NK-92 treated with Interleukin-12 subunit alpha and Interleukin-12 subunit beta, amount 100 ng/mL, for 24 hours (cell line): ENCODE results near the gene ITPKC.
"Not testable (repeated sequence)": the region's sequence is repeated elsewhere in the genome, so short reads cannot be mapped to it uniquely, and the experiment has no call there.

Source experiments
- DNase-seq: peaks from one replicate; lab custom pipeline; 2025; lab: John Stamatoyannopoulos, UW

The ITPKC gene

DNA sequence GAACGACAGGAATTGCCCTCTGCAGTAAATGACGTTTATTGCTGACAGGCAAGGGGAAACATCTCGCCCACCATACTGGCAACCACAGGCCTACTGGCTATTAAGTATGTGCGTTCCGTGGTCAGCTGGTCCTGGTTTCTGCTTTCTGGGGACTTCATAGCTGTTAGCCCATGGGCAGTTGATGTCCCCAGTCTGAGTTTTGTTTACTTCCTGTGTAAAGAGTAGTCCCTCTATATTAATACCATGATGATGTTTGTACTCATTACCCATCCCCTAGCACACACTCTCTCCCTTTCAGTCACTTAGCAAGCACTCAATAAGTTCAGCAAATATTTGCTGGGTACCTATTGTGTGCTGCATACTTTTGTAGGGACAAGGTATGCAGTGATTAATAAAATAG lies 52.0 kb downstream of the ITPKC start:
- no peak for DNase-seq

DNA sequence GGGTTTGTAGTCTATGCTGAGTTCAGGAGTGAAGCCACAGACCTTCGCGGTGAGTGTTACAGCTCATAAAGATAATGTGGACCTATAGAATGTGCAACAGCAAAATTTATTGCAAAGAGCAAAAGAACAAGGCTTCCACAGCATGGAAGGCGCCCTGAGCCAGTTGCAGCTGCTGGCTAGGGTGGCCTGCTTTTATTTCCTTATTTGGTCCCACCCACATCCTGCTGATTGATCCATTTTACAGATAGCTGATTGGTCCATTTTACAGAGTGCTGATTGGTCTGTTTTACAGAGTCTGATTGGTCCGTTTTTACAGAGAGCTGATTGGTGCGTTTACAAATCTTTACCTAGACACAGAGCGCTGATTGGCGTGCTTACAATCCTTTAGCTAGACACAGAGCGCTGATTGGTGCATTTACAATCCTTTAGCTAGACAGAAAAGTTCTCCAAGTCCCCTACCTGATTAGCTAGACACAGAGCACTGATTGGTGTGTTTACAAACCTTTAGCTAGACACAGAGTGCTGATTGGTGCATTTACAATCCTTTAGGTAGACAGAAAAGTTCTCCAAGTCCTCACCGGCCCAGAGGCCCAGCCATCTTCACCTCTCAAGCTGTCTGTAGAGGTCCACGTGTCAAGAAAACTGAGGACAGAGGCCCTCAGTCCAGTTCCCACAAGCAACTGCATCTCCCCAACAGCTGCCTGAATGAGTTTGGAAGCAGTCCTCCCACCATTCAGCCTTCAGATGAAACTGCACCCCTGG lies 54.4 kb downstream of the ITPKC start:
- DNase-seq = not testable (repeated sequence)

DNA sequence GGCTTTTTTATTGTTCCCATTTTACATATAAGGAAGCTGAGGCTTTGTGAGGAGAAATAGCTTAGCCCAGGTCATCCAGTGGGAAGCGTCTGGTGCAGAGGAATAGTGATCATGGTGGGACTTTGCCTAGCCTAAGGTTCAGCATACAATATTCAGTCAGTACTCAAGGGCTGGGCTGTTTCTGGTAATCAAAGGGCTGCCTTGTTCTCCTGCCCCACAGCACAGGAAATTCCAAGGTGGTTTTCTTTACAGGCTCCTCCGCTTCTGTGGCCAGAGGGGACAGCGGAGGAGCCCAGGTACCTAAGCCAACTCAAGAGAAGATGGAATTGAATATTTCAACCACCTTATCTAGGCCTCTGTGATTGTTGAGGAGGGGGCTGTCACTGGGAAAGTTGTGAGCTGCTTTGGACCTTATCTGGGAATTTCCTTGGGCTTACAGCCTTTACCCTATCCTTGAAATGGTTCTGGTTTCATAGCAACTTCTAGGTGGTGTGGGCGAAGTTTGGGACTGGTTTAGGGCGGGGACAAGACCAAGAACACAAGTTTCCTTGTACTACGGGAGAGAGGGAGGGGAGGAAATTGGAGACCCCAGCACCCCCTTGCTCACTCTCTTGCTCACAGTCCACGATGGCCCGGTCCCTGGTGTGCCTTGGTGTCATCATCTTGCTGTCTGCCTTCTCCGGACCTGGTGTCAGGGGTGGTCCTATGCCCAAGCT lies 58.2 kb downstream of the ITPKC start, which contains the start of gene MIA:
Gene MIA (plus strand): TSS at position 606 of the 716 bp plus-strand sequence. CDS start 22 bp downstream, at position 628.
- DNase-seq = no peak

DNA sequence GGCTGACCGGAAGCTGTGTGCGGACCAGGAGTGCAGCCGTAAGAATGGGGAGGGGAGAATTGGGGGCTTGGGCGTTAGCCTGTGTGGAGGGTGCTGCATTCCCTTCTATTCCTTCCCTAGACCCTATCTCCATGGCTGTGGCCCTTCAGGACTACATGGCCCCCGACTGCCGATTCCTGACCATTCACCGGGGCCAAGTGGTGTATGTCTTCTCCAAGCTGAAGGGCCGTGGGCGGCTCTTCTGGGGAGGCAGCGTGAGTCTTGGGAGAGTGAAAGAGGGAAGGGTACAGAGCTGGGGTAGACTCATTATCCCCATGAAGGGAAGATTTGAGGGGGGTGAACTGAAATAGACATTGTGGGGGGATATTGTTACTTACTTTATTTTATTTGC lies 58.7 kb downstream of the ITPKC start:
- no peak for DNase-seq

DNA sequence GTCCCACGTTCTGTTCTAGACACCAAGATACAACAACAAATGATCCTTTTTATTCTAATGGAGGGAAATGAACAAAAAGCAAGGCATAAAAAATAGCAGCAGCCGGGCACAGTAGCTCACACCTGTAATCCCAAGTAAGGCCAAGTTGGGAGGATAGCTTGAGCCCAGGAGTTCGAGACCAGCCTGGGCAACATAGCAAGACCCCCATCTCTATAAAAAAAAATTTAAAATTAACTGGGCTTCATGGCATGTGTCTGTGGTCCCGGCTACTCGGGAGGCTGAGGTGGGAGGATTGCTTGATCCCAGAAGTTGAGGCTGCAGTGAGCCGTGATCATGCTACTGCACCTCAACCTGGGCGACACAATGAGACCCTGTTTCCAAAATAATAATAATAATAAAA lies 59.5 kb downstream of the ITPKC start:
- no peak for DNase-seq

DNA sequence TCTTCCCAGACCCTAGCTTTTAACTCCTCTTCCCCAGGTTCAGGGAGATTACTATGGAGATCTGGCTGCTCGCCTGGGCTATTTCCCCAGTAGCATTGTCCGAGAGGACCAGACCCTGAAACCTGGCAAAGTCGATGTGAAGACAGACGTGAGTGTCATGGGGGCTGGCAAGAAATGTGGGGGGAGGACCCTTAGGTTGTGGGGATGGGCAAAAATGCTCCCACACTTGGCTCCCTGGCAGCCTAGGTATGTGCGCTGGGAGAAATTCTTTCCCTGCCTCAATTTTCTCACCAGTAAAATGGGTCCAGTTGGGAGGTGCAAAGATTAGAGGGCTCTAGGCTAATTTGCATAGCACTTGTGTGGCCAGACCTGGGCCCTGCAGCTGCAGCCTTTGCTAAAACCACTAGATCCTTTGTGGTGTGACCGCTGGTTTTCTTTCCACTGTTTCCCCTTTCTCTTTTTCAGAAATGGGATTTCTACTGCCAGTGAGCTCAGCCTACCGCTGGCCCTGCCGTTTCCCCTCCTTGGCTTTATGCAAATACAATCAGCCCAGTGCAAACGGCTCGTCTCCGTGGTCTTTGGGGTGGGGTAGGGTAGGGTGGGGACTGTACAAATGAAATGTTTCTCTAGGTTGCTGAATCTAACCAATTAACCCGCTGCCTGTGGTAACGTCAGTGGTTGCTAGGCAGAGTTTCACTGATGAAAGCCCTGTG lies 60.2 kb downstream of the ITPKC start:
- DNase-seq = peak; percentile 90

DNA sequence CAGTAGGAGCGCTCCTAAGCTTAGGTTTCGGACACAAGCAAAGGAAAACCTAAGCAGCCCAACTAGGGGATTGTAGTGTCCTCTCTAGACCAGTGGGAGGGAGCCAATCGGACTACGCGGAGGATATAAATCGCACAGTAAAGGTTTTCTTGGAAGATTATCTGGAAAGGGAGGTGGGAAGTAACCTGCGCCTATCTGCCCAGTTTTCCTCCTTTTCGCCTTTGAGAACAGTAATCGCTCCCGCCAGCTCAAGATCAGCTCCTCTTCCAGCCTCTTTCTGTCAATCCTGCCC lies 60.7 kb downstream of the ITPKC start:
- no peak for DNase-seq

DNA sequence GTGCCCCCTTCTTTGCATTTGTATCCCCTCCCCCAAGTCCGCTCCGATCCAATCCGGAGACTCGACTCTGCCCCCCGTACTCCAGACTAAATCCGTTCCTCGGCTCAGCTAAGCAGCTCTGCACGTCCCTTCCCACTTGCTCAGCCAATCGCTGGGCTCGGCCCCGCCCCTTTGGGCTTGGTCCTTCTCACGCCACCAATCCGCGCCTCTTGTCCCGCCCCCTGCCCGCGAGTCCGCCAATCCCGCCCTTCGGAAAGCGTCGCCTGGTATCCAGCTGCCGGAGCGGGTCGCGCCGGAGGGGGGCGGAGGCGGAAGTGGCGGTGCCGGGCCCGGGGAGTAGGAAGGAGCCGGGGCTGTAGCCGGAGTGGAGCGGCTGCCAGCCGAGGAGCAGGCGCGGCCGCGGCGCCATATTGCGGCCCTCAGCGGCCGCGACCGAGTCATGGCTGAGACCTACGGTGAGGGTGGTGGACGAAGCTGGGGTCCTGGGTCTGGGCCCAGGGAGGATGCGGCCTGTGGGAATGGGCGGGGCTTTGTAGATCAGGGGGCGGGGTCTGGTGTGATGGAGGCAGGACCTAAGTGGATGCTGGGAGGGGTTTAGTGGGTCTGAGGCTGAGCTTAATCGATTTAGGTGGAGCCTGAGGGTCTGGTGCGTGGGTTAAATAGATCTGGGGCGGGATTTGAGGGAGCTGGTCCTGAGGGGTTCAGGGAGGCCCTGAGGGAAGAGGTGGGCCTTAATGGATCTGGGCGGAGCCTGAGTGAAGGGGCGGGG lies 61.2 kb downstream of the ITPKC start, which contains the start of gene RAB4B:
Gene RAB4B (plus strand): TSS at position 311 of the 769 bp plus-strand sequence. CDS start 129 bp downstream, at position 440.
- peak; percentile 99 for DNase-seq

DNA sequence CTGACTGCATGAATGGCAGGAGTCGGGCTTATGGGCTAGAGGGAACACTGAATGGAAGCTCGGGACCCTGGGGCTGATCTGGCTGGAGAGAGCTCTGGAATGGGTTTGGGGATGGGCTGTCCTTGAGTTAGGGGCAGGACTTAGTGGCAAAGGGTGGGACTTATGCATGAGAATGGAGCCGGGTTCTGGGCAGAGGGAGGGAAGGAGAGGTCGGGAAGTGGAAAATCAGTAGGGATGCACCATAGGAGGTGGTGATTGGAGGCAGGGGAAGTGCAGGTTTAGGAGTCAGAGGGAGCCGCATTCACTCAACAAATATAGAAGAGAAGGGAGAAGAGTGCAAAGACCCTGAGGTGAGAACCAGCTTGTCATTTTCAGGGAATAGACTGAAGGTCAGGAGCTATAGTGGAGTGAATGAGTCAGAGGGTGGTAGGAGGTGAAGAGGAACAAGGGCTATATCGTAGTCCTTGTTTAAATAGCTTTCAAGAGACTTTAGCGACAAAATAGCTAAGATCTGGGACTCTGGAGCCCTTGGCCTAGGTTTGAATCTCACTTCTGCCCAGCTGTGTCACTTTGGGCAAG lies 61.9 kb downstream of the ITPKC start:
- no peak for DNase-seq

DNA sequence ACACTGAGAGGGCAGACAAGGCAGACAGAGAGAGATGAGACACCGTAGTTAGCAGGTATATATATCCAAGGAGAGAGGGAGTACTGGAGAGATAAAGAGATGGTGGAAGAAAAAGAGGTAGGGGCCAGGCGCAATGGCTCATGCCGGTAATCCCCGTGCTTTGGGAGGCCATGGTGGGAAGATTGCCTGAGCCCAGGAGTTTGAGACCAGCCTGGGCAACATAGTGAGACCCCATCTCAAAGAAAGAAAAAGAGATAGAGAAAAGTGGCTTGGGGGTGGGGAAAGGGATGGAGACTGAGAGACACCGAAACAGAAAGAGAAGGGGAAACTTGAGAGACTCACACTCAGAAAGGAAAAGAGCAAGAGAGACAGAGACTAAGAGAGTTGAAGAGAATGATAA lies 63.7 kb downstream of the ITPKC start:
- no peak for DNase-seq

DNA sequence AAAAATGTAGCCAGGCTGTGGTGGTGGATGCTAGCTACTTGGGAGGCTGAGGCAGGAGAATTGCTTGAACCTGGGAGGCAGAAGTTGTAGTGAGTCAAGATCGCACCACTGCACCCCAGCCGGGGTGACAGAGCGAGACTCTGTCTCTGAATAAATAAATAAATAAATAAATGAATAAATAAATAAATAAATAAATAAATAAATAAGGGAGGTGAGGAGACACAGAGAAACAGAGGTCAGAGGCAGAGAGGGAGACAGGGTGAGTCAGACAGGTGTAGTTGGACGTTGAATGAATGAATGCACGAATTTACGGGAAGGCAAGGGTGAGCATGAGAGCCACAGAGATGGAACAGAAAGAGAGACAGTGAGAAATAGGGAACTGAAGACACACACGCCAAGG lies 64.2 kb downstream of the ITPKC start:
- no peak for DNase-seq

DNA sequence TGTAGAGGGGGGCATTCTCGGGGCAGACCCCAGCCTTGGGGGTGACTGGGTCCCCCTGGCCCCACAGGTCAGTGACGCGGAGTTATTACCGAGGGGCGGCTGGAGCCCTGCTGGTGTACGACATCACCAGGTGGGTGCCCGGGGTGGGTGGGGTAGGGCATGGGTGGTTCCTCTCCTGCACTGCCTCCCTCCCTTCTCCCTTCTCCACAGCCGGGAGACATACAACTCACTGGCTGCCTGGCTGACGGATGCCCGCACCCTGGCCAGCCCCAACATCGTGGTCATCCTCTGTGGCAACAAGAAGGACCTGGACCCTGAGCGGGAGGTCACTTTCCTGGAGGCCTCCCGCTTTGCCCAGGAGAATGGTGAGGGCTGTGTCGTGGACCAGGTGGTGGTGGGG lies 66.8 kb downstream of the ITPKC start:
- DNase-seq = no peak

DNA sequence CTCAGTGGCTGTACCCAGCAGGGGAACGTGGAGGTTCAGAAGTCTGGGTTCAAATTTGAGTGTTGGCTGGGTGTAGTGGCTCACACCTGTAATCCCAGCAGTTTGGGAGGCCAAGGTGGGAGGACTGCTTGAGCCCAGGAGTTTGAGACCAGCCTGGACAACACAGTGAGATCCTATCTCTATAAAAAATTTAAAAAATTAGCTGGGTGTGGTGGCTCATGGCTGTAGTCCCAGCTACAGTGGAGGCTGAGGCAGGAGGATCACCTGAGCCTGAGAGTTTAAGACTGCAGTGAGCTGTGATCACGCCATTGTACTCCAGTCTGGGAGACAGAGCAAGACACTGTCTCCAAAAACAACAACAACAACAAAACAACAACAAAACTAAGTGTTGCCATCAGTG lies 67.2 kb downstream of the ITPKC start:
- not testable (repeated sequence) for DNase-seq

DNA sequence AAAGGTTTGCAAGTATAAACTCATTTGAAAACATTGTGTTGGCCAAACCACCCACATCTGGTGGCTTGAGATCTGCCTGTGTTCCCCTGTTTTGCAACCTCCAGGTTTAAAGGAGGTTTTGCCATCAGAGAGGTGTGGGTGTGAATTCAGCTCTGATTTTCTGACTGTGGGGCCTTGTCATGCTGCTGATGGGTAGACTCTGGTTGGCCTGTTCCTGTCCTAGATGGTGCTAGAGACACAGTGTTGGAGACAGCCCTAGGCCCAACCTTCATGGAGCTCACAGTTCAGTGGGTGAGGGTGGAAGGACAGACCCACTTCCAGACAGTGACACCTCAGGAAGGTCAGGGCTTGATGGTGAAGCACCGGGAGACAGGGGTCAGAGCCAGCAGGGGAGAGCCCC lies 68.6 kb downstream of the ITPKC start:
- DNase-seq = no peak

DNA sequence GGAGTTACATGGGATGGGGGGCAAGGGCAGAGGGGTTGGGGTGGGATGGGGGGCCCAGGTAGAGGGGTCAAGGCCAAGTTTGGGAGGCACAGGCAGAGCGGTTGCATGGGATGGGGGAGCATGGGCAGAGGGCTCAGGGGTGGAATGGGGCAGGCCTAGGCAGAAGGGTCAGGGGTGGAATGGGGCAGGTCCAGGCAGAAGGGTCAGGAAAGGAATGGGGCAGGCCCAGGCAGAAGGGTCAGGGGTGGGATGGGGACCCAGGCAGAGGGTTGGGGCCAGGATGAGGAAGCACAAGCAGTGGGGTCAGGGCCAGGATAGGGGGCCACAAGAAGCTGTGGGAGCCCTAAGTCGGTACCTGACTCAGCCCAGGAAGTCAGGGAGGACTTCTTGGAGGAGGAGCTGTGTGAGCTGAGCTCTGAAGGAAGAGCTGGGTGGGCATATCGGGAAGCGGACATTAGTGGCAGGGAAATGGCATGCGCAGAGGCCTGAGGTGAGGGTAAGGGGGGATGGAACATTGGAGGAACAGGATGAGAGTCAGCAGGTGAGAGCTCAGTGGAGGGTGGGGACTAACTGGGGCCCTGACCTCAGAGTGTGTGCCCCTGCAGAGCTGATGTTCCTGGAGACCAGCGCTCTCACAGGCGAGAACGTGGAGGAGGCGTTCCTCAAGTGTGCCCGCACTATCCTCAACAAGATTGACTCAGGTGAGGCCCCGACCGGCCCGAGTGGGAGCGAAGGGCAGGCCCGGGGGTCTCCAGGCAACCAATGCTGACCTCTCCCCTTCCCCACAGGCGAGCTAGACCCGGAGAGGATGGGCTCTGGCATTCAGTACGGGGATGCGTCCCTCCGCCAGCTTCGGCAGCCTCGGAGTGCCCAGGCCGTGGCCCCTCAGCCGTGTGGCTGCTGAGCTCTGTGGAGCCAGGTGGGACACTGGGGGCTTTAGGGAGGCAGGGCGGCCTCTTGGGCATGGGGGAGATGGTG lies 69.4 kb downstream of the ITPKC start:
- no peak for DNase-seq
